PC-9 (cell line): ENCODE data around the gene KCNN3. TPM values are rescaled to one million over a fixed set of nuclear protein-coding genes. Genes with fewer than 3 reads are reported as not detected.

ENCODE experiments used
- BruUV-seq: library from RNA; stranded (reverse); fragments of 400-500 nt; replicated peaks from 2 replicates; lab custom pipeline; 2021; lab: Mats Ljungman, UMichigan
- CTCF ChIA-PET: fragments of 300-600 bp; sonication (Branson Sonifier 250); formaldehyde crosslinking; loops from one replicate; lab custom pipeline; 2022; ENCODE audit warnings: antibody characterized with exemption; lab: Charles Lee
- POLR2A ChIA-PET: fragments of 300-600 bp; sonication (Branson Sonifier 250); formaldehyde crosslinking; loops from one replicate; lab custom pipeline; 2022; ENCODE audit warnings: antibody characterized with exemption; ENCODE audit not compliant: unreplicated experiment; lab: Charles Lee
- DNase-seq, 2 experiments: peaks; one replicate each; pipeline versions ENCODE4 v3.0.0 to v3.0.0-alpha.2; 2015 to 2022; ENCODE audit warnings: mixed read lengths in 1 of 2
- H2AFZ ChIP-seq: fragments of 200-600 bp; sonication (generic); 2 replicates; pipeline ENCODE4 v1.8.1; 2017; ENCODE audit warnings: antibody characterized with exemption
- H3F3A ChIP-seq: fragments of 200-600 bp; sonication (generic); 2 replicates; pipeline ENCODE4 v1.8.1; 2017; ENCODE audit warnings: antibody characterized with exemption, mild to moderate bottlenecking, low read depth; ENCODE audit not compliant: insufficient read depth
- H3K27ac ChIP-seq: fragments of 200-600 bp; sonication (generic); 2 replicates; pipeline ENCODE4 v1.6.1; 2016; ENCODE audit warnings: mixed run types
- H3K27me3 ChIP-seq: fragments of 200-600 bp; sonication (generic); 2 replicates; pipeline ENCODE4 v1.6.1; 2016; ENCODE audit warnings: low read depth, mixed run types; ENCODE audit not compliant: insufficient read depth
- H3K36me3 ChIP-seq: fragments of 200-600 bp; sonication (generic); 2 replicates; pipeline ENCODE4 v1.6.1; 2016; ENCODE audit warnings: low read depth, mixed run types
- H3K4me1 ChIP-seq: fragments of 200-600 bp; sonication (generic); replicated peaks from 2 replicates; pipeline ENCODE4 v1.6.1; 2016; ENCODE audit warnings: mixed run types; ENCODE audit not compliant: insufficient read depth
- H3K4me2 ChIP-seq: fragments of 200-600 bp; sonication (generic); 2 replicates; pipeline ENCODE4 v1.6.1; 2017; ENCODE audit warnings: mixed run types
- H3K4me3 ChIP-seq: fragments of 200-600 bp; sonication (generic); 2 replicates; pipeline ENCODE4 v1.6.1; 2016; ENCODE audit warnings: mixed run types
- H3K79me2 ChIP-seq: fragments of 200-600 bp; sonication (generic); 2 replicates; pipeline ENCODE4 v1.6.1; 2017; ENCODE audit warnings: low read depth, mixed run types
- H3K9me2 ChIP-seq: fragments of 200-600 bp; sonication (generic); 2 replicates; pipeline ENCODE4 v1.8.1; 2017; ENCODE audit warnings: mild to moderate bottlenecking; ENCODE audit not compliant: insufficient read depth
- H3K9me3 ChIP-seq: fragments of 200-600 bp; sonication (generic); 2 replicates; pipeline ENCODE4 v1.8.1; 2016; ENCODE audit warnings: low read depth; ENCODE audit not compliant: insufficient read depth
- H4K20me1 ChIP-seq: fragments of 200-600 bp; sonication (generic); 2 replicates; pipeline ENCODE4 v1.8.1; 2017; ENCODE audit not compliant: insufficient read depth
- EZH2 ChIP-seq: fragments of 200-600 bp; sonication (generic); IDR thresholded peaks from 2 replicates; pipeline ENCODE4 v1.8.0; 2017; ENCODE audit warnings: antibody characterized with exemption, low read depth
- intact Hi-C: fragments of 100-400 bp; cut with micrococcal nuclease; formaldehyde crosslinking; loops from one replicate; pipeline ENCODE4 v1.10.0; 2022; ENCODE audit not compliant: unreplicated experiment
- total RNA-seq: library from RNA; stranded (reverse); gene quantifications from 2 replicates; pipeline ENCODE4 v1.2.3, GENCODE V29; 2021
- TF ChIP-seq, protein P1 (sequence below): fragments of 200-600 bp; sonication (generic); conservative IDR thresholded peaks from 2 replicates; pipeline ENCODE4 v1.6.1; 2017; ENCODE audit warnings: mixed run types, antibody characterized with exemption, mild to moderate bottlenecking, moderate library complexity

Gene KCNN3
- total RNA-seq, 1 experiment from 2014 or later: 1.1 TPM

DNA sequence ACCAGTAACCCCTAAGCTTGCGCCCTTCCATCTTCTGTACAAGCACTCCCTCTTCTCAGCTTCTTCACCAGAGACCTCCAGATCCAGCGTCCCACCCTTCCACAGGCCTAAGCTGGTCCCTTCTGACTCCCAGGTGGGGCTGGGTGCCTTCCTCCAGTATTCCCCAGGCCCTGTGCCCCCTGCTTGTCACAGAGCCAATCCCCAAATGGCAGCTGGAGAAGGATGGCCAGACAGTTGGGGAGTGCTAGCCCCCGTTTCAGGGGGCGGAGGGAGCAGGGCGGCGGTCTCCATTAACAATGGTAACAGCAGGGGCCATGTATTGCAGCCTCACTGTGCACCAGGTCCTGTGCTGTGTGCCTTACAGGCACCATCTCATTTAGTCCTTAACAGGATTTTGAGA lies 85.7 kb downstream of the KCNN3 start:
- Histone ChIP-seq H3K9me3 (no peaks in the 10 kb centered on the region), H2AFZ (no peak overlapping the region), H3K79me2 (no peaks in the 10 kb centered on the region), H3K27ac (no peak overlapping the region), H3K27me3 (peaks cover 62% of the 10 kb centered on the region; the same call in 1 of the 2 replicates), H3K9me2 (no peaks in the 10 kb centered on the region), H3K4me2 (no peak overlapping the region), H3K36me3 (no peaks in the 10 kb centered on the region), H3K4me3 (no peak overlapping the region), H3K4me1 (no peaks in the 10 kb centered on the region), H3F3A (no peaks in the 10 kb centered on the region), H4K20me1 (no peaks in the 10 kb centered on the region)
- POLR2A ChIA-PET: no interaction called here
- no TSS peak for BruUV-seq
- intact Hi-C loops: no loop called here
- TF ChIP-seq, protein P1, sequence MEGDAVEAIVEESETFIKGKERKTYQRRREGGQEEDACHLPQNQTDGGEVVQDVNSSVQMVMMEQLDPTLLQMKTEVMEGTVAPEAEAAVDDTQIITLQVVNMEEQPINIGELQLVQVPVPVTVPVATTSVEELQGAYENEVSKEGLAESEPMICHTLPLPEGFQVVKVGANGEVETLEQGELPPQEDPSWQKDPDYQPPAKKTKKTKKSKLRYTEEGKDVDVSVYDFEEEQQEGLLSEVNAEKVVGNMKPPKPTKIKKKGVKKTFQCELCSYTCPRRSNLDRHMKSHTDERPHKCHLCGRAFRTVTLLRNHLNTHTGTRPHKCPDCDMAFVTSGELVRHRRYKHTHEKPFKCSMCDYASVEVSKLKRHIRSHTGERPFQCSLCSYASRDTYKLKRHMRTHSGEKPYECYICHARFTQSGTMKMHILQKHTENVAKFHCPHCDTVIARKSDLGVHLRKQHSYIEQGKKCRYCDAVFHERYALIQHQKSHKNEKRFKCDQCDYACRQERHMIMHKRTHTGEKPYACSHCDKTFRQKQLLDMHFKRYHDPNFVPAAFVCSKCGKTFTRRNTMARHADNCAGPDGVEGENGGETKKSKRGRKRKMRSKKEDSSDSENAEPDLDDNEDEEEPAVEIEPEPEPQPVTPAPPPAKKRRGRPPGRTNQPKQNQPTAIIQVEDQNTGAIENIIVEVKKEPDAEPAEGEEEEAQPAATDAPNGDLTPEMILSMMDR: no peak
- TF ChIP-seq EZH2: no peak
- no peak for DNase-seq
- CTCF ChIA-PET: no interaction called here

DNA sequence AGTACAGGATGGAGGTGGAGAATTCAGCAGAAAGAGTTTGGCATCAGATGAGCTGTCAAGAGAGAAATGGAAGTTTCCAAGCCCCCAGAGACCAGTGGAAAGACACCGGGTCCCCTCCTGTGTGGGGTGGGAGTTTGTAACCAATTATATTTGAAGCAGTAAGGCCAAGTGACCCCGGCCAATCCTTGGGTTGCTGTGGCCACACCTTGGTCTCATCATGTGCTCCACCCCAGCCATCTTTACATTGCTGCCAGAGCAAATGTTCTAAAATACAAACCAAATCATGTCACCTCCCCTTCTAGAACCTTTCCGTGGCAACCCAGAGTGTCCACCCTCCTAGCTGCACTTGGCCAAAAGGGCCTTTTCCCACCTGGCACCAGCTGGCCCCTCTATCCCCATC lies 86.1 kb downstream of the KCNN3 start:
- Histone ChIP-seq H3K27me3 (peaks cover 62% of the 10 kb centered on the region), H3F3A (no peaks in the 10 kb centered on the region), H3K9me2 (no peaks in the 10 kb centered on the region), H4K20me1 (no peaks in the 10 kb centered on the region), H2AFZ (no peak overlapping the region), H3K79me2 (no peaks in the 10 kb centered on the region), H3K36me3 (no peaks in the 10 kb centered on the region), H3K4me2 (no peak overlapping the region), H3K9me3 (no peaks in the 10 kb centered on the region; the same call in 1 of the 2 replicates), H3K4me1 (no peaks in the 10 kb centered on the region), H3K27ac (no peak overlapping the region), H3K4me3 (no peak overlapping the region)
- POLR2A ChIA-PET: no interaction called here
- intact Hi-C loops: no loop called here
- no peak for DNase-seq
- CTCF ChIA-PET: no interaction called here
- no TSS peak for BruUV-seq
- TF ChIP-seq EZH2: no peak
- TF ChIP-seq, protein P1: no peak

DNA sequence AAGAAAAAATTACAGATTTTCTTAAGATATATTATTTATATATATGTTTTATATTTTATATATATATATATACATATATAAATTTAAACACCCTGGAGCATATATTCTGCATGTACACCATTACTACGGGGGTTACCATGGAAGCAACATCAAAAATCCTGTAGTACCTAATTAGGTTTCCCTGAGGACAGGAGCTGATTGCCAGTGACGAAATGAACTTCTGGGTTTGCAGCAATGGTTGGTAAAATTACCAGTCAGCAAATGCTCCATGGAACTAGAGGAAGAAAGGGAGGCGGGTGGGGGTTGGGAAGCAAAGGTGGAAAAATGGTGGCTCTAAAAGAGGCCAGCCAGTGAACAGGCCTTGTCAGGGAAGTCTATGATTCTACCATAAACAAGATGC lies 89.5 kb downstream of the KCNN3 start:
- BruUV-seq: no TSS peak
- no peaks in the 10 kb centered on the region for H3F3A ChIP-seq
- intact Hi-C loops: no loop called here
- no peaks in the 10 kb centered on the region for H3K4me1 ChIP-seq
- TF ChIP-seq, protein P1: no peak
- no peak for TF ChIP-seq EZH2
- CTCF ChIA-PET: interaction anchor here (0.6 kb wide), 1 partner anchor 20 kb away, joined by 14 read pairs; no protein-coding TSS in a partner anchor
- H3K27me3 ChIP-seq: peaks cover 76% of the 10 kb centered on the region
- POLR2A ChIA-PET: no interaction called here
- H3K79me2 ChIP-seq: no peaks in the 10 kb centered on the region
- no peaks in the 10 kb centered on the region for H4K20me1 ChIP-seq
- no peaks in the 10 kb centered on the region; the same call in 1 of the 2 replicates for H3K9me3 ChIP-seq
- no peak overlapping the region for H3K4me2 ChIP-seq
- no peak for DNase-seq
- no peaks in the 10 kb centered on the region for H3K9me2 ChIP-seq
- H3K4me3 ChIP-seq: no peak overlapping the region
- no peak overlapping the region for H3K27ac ChIP-seq
- H2AFZ ChIP-seq: no peak overlapping the region
- H3K36me3 ChIP-seq: no peaks in the 10 kb centered on the region
